ENCODE results near the gene MRPL43.

DNA sequence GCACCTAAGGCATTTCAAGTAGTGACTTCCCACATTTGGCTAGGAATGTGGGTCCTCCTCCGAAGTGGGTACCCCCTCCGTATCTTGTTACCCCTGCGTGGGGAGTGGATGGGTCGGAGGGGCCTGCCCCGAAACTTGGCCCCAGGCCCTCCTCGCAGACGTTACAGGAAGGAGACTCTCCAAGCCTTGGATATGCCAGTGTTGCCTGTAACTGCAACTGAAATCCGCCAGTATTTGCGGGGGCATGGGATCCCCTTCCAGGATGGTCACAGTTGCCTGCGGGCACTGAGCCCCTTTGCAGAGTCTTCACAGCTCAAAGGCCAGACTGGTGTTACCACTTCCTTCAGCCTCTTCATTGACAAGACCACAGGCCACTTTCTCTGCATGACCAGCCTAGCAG, 869 bp upstream of the MRPL43 start:
- no peak for TF ChIP-seq POLR2A (IDR thresholded peaks at IDR 0.05)
- TF ChIP-seq, protein P1, sequence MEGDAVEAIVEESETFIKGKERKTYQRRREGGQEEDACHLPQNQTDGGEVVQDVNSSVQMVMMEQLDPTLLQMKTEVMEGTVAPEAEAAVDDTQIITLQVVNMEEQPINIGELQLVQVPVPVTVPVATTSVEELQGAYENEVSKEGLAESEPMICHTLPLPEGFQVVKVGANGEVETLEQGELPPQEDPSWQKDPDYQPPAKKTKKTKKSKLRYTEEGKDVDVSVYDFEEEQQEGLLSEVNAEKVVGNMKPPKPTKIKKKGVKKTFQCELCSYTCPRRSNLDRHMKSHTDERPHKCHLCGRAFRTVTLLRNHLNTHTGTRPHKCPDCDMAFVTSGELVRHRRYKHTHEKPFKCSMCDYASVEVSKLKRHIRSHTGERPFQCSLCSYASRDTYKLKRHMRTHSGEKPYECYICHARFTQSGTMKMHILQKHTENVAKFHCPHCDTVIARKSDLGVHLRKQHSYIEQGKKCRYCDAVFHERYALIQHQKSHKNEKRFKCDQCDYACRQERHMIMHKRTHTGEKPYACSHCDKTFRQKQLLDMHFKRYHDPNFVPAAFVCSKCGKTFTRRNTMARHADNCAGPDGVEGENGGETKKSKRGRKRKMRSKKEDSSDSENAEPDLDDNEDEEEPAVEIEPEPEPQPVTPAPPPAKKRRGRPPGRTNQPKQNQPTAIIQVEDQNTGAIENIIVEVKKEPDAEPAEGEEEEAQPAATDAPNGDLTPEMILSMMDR (IDR thresholded peaks at IDR 0.05) = no peak

Measured in right lobe of liver (tissue), 4 donors.